Liver (tissue), 9 donors: Measurements from ENCODE around the gene FOSL2. TPM values are rescaled to one million over a fixed set of nuclear protein-coding genes. Genes with fewer than 3 reads are reported as not detected.

ENCODE experiments used
- DNase-seq: peaks from one replicate; pipeline ENCODE4 v3.0.0-alpha.2; 2017; ENCODE audit warnings: low spot score
- H3K27ac ChIP-seq, 2 donors: one replicate each; pipeline ENCODE4 v1.7.0; 2013; ENCODE audit warnings: inconsistent platforms in 2 of 2, low read length in 2 of 2, control low read depth in 1 of 2, low read depth in 1 of 2, mild to moderate bottlenecking in 1 of 2
- H3K27me3 ChIP-seq, 4 donors: one replicate each; pipeline versions ENCODE4 v1.6.1 to v1.7.0; 2013; ENCODE audit warnings: low read length in 3 of 4, inconsistent platforms in 1 of 4, mild to moderate bottlenecking in 1 of 4, moderate library complexity in 1 of 4; ENCODE audit not compliant: control insufficient read depth in 4 of 4, insufficient read depth in 4 of 4
- H3K36me3 ChIP-seq, 4 donors: one replicate each; pipeline versions ENCODE4 v1.6.1 to v1.7.0; 2013; ENCODE audit warnings: low read length in 3 of 4, mild to moderate bottlenecking in 3 of 4, low read depth in 1 of 4, moderate library complexity in 1 of 4; ENCODE audit not compliant: control insufficient read depth in 4 of 4, insufficient read depth in 3 of 4
- H3K4me1 ChIP-seq, 4 donors: one replicate each; pipeline versions ENCODE4 v1.6.1 to v1.7.0; 2013; ENCODE audit warnings: low read length in 3 of 4, mild to moderate bottlenecking in 3 of 4, moderate library complexity in 1 of 4; ENCODE audit not compliant: control insufficient read depth in 4 of 4, insufficient read depth in 4 of 4
- H3K4me3 ChIP-seq, 3 donors: one replicate each; pipeline versions ENCODE4 v1.6.1 to v1.7.0; 2013; ENCODE audit warnings: low read length in 3 of 3, control low read depth in 1 of 3, low read depth in 1 of 3, mild to moderate bottlenecking in 1 of 3
- H3K9ac ChIP-seq, 2 donors: one replicate each; pipeline ENCODE4 v1.7.0; 2013; ENCODE audit warnings: low read length in 2 of 2, mild to moderate bottlenecking in 2 of 2, moderate library complexity in 2 of 2, control low read depth in 1 of 2, low read depth in 1 of 2
- H3K9me3 ChIP-seq, 4 donors: one replicate each; pipeline versions ENCODE4 v1.6.1 to v1.7.0; 2013; ENCODE audit warnings: low read length in 3 of 4; ENCODE audit not compliant: control insufficient read depth in 4 of 4
- ATF3 ChIP-seq: IDR thresholded peaks from 2 replicates; pipeline ENCODE4 v1.6.1; 2016; ENCODE audit warnings: antibody characterized with exemption
- CTCF ChIP-seq: fragments of 150-350 bp; IDR thresholded peaks from 2 replicates; pipeline ENCODE4 v1.5.1; 2017; ENCODE audit warnings: improper control_type of control experiment, low read depth, low read length; ENCODE audit not compliant: missing input control
- EGR1 ChIP-seq, 2 donors: IDR thresholded peaks; 2 replicates each; pipeline ENCODE4 v1.6.1; 2016 to 2018; ENCODE audit warnings: antibody characterized with exemption in 2 of 2, low read depth in 2 of 2
- FOXA1 ChIP-seq: IDR thresholded peaks from 2 replicates; pipeline ENCODE4 v1.6.1; 2016; ENCODE audit warnings: antibody characterized with exemption
- FOXA2 ChIP-seq: IDR thresholded peaks from 2 replicates; pipeline ENCODE4 v1.6.1; 2016; ENCODE audit warnings: antibody characterized with exemption
- GABPA ChIP-seq, 2 donors: IDR thresholded peaks in 1 of 2; conservative IDR thresholded peaks in 1 of 2; 2 replicates each; pipeline ENCODE4 v1.6.1; 2016; ENCODE audit warnings: antibody characterized with exemption in 2 of 2, mild to moderate bottlenecking in 1 of 2, moderate library complexity in 1 of 2
- HNF4A ChIP-seq, 2 donors: conservative IDR thresholded peaks; 2 replicates each; pipeline ENCODE4 v1.6.1; 2016; ENCODE audit warnings: antibody characterized with exemption in 2 of 2, mild to moderate bottlenecking in 2 of 2
- HNF4G ChIP-seq: IDR thresholded peaks from 2 replicates; pipeline ENCODE4 v1.6.1; 2016; ENCODE audit warnings: antibody characterized with exemption
- JUND ChIP-seq, 2 donors: IDR thresholded peaks; 2 replicates each; pipeline ENCODE4 v1.6.1; 2016; ENCODE audit warnings: antibody characterized with exemption in 2 of 2
- MAX ChIP-seq: IDR thresholded peaks from 2 replicates; pipeline ENCODE4 v1.6.1; 2016; ENCODE audit warnings: antibody characterized with exemption
- NR2F2 ChIP-seq: IDR thresholded peaks from 2 replicates; pipeline ENCODE4 v1.6.1; 2016; ENCODE audit warnings: antibody characterized with exemption
- RAD21 ChIP-seq, 2 donors: IDR thresholded peaks; 2 replicates each; pipeline ENCODE4 v1.6.1; 2016; ENCODE audit warnings: antibody characterized with exemption in 2 of 2, mild to moderate bottlenecking in 2 of 2
- REST ChIP-seq: IDR thresholded peaks from 2 replicates; pipeline ENCODE4 v1.6.1; 2016; ENCODE audit warnings: antibody characterized with exemption, mild to moderate bottlenecking
- RXRA ChIP-seq, 2 donors: IDR thresholded peaks; 2 replicates each; pipeline ENCODE4 v1.6.1; 2017 to 2018; ENCODE audit warnings: antibody characterized with exemption in 2 of 2, mild to moderate bottlenecking in 1 of 2
- SP1 ChIP-seq: IDR thresholded peaks from 2 replicates; pipeline ENCODE4 v1.6.1; 2018; ENCODE audit warnings: antibody characterized with exemption, mild to moderate bottlenecking
- TAF1 ChIP-seq: conservative IDR thresholded peaks from 2 replicates; pipeline ENCODE4 v1.6.1; 2016; ENCODE audit warnings: antibody characterized with exemption, mild to moderate bottlenecking
- YY1 ChIP-seq: IDR thresholded peaks from 2 replicates; pipeline ENCODE4 v1.6.1; 2016; ENCODE audit warnings: antibody characterized with exemption, mild to moderate bottlenecking
- ZBTB33 ChIP-seq: IDR thresholded peaks from 2 replicates; pipeline ENCODE4 v1.6.1; 2016; ENCODE audit warnings: antibody characterized with exemption
- WGBS: extraction: QIAGEN DNeasy Blood & Tissue Kit; methylation state at CpG from one replicate; pipeline ENCODE4 v1.1.7; 2013; 5-methylcytosine and 5-hydroxymethylcytosine counted together
- polyA plus RNA-seq, 2 donors: library from polyadenylated mRNA; stranded (reverse) in 1 of 2; unstranded in 1 of 2; fragments of 200-250 nt in 1 of 2; fragments of >200 nt in 1 of 2; fragmentation: Nextera tagmentation in 1 of 2; extraction: Ambion mirVana in 1 of 2; gene quantifications; one replicate each; pipeline versions ENCODE4 v1.2.1 to v1.2.3, GENCODE V29; 2013 to 2015
- total RNA-seq, 2 donors: library from RNA; depleted of rRNA; stranded (reverse); fragments of >200 nt; gene quantifications; one replicate each; pipeline ENCODE4 v1.2.3, GENCODE V29; 2014
- donor health status: healthy.
- donor health status: healthy.
- donor health status: healthy.
- donor health status: healthy.
- donor health status: healthy.

Gene FOSL2
- total and polyA plus RNA-seq, 4 donors = 1.9 to 10.7 (median 2.6) TPM

GRCh38 chr2:28399289-28399688, 6.6 kb downstream of the FOSL2 start (continued):
- no peak for TF ChIP-seq REST
- TF ChIP-seq FOXA1 = no peak
- no peak for TF ChIP-seq FOXA2
- TF ChIP-seq CTCF = no peak

- peaks cover 2 to 41% (median 20%) of the 10 kb centered on the region in 4 donors for H3K36me3 ChIP-seq
These were observed 7.3 kb downstream of the FOSL2 start for GRCh38 chr2:28399956-28400355.

More at GRCh38 chr2:28399956-28400355, 7.3 kb downstream of the FOSL2 start:
- peaks cover 2 to 16% (median 14%) of the 10 kb centered on the region in 4 donors for H3K4me1 ChIP-seq
- no peaks in the 10 kb centered on the region for H3K27me3 ChIP-seq
- no peak overlapping the region for H3K4me3 ChIP-seq
- no peak overlapping the region for H3K27ac ChIP-seq
- no peaks in the 10 kb centered on the region for H3K9me3 ChIP-seq
- TF ChIP-seq YY1 (no peak), ATF3 (no peak), FOXA1 (no peak), EGR1 (IDR thresholded peaks at IDR 0.05; ENCODE audit: low read depth in 2 of 2) (no peak), NR2F2 (no peak), SP1 (no peak), FOXA2 (no peak), GABPA (IDR thresholded peaks at IDR 0.05 in 1 of 2, conservative IDR thresholded peaks at IDR 0.05 in 1 of 2) (no peak), JUND (IDR thresholded peaks at IDR 0.05) (no peak), RAD21 (IDR thresholded peaks at IDR 0.05) (no peak), REST (no peak), RXRA (IDR thresholded peaks at IDR 0.05) (no peak), MAX (no peak), HNF4A (conservative IDR thresholded peaks at IDR 0.05) (no peak), ZBTB33 (no peak), CTCF (no peak), HNF4G (no peak), TAF1 (no peak)
- WGBS = 85% methylated on average over 6 of the region's 6 CpGs
- no peak overlapping the region for H3K9ac ChIP-seq
- DNase-seq = no peak
